Measurements from ENCODE around the gene KIFC3.
"Not testable (repeated sequence)": the region's sequence is repeated elsewhere in the genome, so short reads cannot be mapped to it uniquely, and the experiment has no call there.

Gene KIFC3, protein sequence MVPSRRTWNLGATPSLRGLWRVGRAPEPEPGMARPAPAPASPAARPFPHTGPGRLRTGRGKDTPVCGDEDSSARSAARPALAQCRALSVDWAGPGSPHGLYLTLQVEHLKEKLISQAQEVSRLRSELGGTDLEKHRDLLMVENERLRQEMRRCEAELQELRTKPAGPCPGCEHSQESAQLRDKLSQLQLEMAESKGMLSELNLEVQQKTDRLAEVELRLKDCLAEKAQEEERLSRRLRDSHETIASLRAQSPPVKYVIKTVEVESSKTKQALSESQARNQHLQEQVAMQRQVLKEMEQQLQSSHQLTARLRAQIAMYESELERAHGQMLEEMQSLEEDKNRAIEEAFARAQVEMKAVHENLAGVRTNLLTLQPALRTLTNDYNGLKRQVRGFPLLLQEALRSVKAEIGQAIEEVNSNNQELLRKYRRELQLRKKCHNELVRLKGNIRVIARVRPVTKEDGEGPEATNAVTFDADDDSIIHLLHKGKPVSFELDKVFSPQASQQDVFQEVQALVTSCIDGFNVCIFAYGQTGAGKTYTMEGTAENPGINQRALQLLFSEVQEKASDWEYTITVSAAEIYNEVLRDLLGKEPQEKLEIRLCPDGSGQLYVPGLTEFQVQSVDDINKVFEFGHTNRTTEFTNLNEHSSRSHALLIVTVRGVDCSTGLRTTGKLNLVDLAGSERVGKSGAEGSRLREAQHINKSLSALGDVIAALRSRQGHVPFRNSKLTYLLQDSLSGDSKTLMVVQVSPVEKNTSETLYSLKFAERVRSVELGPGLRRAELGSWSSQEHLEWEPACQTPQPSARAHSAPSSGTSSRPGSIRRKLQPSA

DNA sequence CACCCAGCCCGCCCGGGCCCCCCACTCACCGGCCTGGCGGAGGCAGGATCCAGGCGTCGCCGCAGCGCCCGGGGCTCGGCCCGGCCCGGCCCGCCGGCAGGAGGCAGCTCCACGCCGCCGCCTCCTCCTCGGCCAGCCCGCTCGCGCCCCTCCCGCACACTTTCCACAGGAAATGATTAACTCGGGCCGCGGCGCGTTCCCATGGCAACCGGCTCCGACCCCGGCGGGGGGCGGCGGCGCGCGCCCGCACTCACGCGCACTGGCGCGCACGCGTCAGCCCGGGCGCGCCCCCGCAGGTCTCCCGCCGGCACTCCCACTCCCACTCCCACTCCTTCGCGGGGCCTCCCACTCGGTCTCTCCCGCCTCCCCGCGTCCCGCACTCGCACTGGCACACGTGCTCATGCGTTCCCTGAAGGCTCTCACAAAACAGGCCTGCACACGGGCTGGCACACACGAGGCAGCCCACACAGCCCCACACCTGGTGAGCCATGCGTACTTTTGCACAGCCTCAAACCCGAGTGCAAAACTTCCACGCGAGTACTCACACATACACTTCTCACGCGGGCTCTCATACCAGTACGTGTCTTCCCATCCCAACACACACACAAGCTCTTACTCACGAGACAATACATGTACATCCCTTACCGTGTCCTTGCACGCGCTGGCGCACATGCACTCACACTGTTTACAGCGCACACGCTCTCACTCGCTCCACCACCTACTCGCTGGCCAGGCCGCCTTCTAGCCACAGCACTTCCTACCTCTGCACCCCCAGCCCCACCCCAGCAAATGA lies at the start of gene KIFC3:
Gene KIFC3 (minus strand): TSS at position 151 of the 793 bp plus-strand sequence. CDS start 4,248 bp downstream, outside the sequence.
- no peak within 1 kb of the TSS for H2AFZ ChIP-seq (ENCODE audit: low read length)

DNA sequence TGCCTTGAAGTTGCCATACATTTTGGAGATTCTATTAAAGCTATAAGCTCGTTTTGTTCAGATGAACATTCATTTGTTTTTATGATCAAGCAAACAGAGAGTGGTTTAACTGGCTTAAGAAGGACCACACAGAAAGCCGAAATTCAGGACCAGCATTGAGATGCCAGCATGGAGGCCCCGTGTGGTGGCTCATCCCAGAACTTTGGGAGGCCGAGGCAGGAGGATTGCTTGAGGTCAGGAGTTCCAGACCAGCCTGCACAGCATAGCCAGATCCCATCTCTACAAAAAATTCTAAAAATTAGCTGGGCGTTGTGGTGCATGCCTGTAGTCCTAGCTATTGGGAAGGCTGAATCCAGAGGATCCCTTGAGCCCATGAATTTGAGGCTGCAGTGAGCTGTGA lies 45.9 kb upstream of the KIFC3 start:
- Histone ChIP-seq H2AFZ (ENCODE audit: low read length) (no peak overlapping the region), H3K9me3 (replicated peaks; ENCODE audit: insufficient read depth, low read length) (no peaks in the 10 kb centered on the region), H3F3A (ENCODE audit: insufficient read depth, low read length) (peaks cover 29% of the 10 kb centered on the region), H3K4me2 (ENCODE audit: low read depth, low read length) (no peak overlapping the region), H3K9ac (ENCODE audit: low read length) (no peak overlapping the region), H3K27ac (ENCODE audit: low read length) (no peak overlapping the region), H3K4me1 (ENCODE audit: low read length) (peaks cover 27% of the 10 kb centered on the region), H3K79me2 (ENCODE audit: low read length) (no peaks in the 10 kb centered on the region), H3K36me3 (replicated peaks; ENCODE audit: insufficient read depth, low read length) (no peaks in the 10 kb centered on the region), H3K4me3 (ENCODE audit: low read length) (no peak overlapping the region), H3K27me3 (replicated peaks; ENCODE audit: insufficient read depth, low read length) (no peaks in the 10 kb centered on the region), H3K9me2 (replicated peaks; ENCODE audit: insufficient read depth, low read length) (no peaks in the 10 kb centered on the region), H4K20me1 (ENCODE audit: insufficient read depth, low read length) (no peaks in the 10 kb centered on the region)
- TF ChIP-seq EZH2 (optimal IDR thresholded peaks at IDR 0.05; ENCODE audit: low read depth, low read length) (no peak), EZH2phosphoT487 (IDR thresholded peaks at IDR 0.05; ENCODE audit: low read length) (no peak)
- TF ChIP-seq, protein P1, sequence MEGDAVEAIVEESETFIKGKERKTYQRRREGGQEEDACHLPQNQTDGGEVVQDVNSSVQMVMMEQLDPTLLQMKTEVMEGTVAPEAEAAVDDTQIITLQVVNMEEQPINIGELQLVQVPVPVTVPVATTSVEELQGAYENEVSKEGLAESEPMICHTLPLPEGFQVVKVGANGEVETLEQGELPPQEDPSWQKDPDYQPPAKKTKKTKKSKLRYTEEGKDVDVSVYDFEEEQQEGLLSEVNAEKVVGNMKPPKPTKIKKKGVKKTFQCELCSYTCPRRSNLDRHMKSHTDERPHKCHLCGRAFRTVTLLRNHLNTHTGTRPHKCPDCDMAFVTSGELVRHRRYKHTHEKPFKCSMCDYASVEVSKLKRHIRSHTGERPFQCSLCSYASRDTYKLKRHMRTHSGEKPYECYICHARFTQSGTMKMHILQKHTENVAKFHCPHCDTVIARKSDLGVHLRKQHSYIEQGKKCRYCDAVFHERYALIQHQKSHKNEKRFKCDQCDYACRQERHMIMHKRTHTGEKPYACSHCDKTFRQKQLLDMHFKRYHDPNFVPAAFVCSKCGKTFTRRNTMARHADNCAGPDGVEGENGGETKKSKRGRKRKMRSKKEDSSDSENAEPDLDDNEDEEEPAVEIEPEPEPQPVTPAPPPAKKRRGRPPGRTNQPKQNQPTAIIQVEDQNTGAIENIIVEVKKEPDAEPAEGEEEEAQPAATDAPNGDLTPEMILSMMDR (IDR thresholded peaks at IDR 0.05; ENCODE audit: low read length), result no peak
- no peak for DNase-seq

More for the DNA sequence above, at the start of gene KIFC3:
- H3K4me2 ChIP-seq (ENCODE audit: low read depth, low read length), result 0 out of 2 replicates have a peak within 1 kb of the TSS, but pooled peaks have one; percentile 33
- DNase-seq, result peak; percentile 68
- no peaks in the 10 kb centered on the region for H3K36me3 ChIP-seq (replicated peaks; ENCODE audit: insufficient read depth, low read length)
- TF ChIP-seq EZH2 (optimal IDR thresholded peaks at IDR 0.05; ENCODE audit: low read depth, low read length) (no peak), EZH2phosphoT487 (IDR thresholded peaks at IDR 0.05; ENCODE audit: low read length) (no peak)
- H3F3A ChIP-seq (ENCODE audit: insufficient read depth, low read length), result peaks cover 4% of the 10 kb centered on the region
- H4K20me1 ChIP-seq (ENCODE audit: insufficient read depth, low read length), result no peaks in the 10 kb centered on the region
- H3K79me2 ChIP-seq (ENCODE audit: low read length), result no peaks in the 10 kb centered on the region
- peak within 1 kb of the TSS; percentile 30; the same call in 1 of the 2 replicates for H3K4me3 ChIP-seq (ENCODE audit: low read length)
- H3K4me1 ChIP-seq (ENCODE audit: low read length), result peaks cover 8% of the 10 kb centered on the region
- no peaks in the 10 kb centered on the region for H3K9me2 ChIP-seq (replicated peaks; ENCODE audit: insufficient read depth, low read length)
- H3K27me3 ChIP-seq (replicated peaks; ENCODE audit: insufficient read depth, low read length), result no peaks in the 10 kb centered on the region
- H3K9me3 ChIP-seq (replicated peaks; ENCODE audit: insufficient read depth, low read length), result no peaks in the 10 kb centered on the region
- 0 out of 2 replicates have a peak within 1 kb of the TSS, but pooled peaks have one; percentile 4 for H3K9ac ChIP-seq (ENCODE audit: low read length)
- no peak within 1 kb of the TSS for H3K27ac ChIP-seq (ENCODE audit: low read length)

DNA sequence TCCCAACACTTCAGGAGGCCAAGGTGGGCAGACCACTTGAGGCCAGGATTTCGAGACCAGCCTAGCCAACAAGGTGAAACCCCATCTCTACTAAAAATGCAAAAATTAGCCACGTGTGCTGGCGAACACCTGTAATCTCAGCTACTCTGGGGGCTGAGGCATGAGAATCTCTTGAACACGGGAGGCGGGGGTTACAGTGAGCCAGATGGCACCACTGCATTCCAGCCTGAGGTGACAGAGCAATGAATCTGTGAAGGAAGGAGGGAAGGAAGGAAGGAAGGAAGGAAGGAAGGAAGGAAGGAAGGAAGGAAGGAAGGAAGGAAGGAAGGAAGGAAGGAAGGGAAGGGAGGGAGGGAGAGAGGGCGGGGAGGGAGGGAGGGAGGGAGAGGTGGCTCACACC lies 44.6 kb upstream of the KIFC3 start:
- not testable (repeated sequence) for H3K79me2 ChIP-seq (ENCODE audit: low read length); H4K20me1 ChIP-seq (ENCODE audit: insufficient read depth, low read length); H3K9me2 ChIP-seq (replicated peaks; ENCODE audit: insufficient read depth, low read length); H3K9me3 ChIP-seq (replicated peaks; ENCODE audit: insufficient read depth, low read length); H3K36me3 ChIP-seq (replicated peaks; ENCODE audit: insufficient read depth, low read length); H3K27me3 ChIP-seq (replicated peaks; ENCODE audit: insufficient read depth, low read length)
- DNase-seq, result peak; percentile 32
- peak overlapping the region; percentile 47 for H3K4me2 ChIP-seq (ENCODE audit: low read depth, low read length)
- H2AFZ ChIP-seq (ENCODE audit: low read length), result peak overlapping the region; percentile 62
- peak overlapping the region; percentile 34; the same call in 1 of the 2 replicates for H3K9ac ChIP-seq (ENCODE audit: low read length)
- H3K4me3 ChIP-seq (ENCODE audit: low read length), result peak overlapping the region; percentile 40
- H3F3A ChIP-seq (ENCODE audit: insufficient read depth, low read length), result peaks cover 21% of the 10 kb centered on the region
- peak overlapping the region; percentile 79 for H3K27ac ChIP-seq (ENCODE audit: low read length)
- H3K4me1 ChIP-seq (ENCODE audit: low read length), result peaks cover 17% of the 10 kb centered on the region
